Right lobe of liver (tissue), 4 donors: ENCODE measurements around the gene STBD1.

Experiments used
- POLR2A ChIP-seq: fragments of 450-650 bp; IDR thresholded peaks from one replicate; pipeline ENCODE4 v1.6.1; 2017; ENCODE audit warnings: antibody characterized with exemption, mild to moderate bottlenecking
- TF ChIP-seq, protein P1 (sequence below), 4 donors: fragments of 200-600 bp in 3 of 4; fragments of 450-650 bp in 1 of 4; IDR thresholded peaks; one replicate each; pipeline versions ENCODE4 v1.5.1 to v1.8.0; 2016 to 2022; ENCODE audit warnings: antibody characterized with exemption in 4 of 4, mild to moderate bottlenecking in 2 of 4
- donor health status: DM: no; HTN: no; CAD: no.
- donor health status: DM: no; HTN: no; CAD: no.
- donor health status: DM: no; HTN: yes; CAD: no.

DNA sequence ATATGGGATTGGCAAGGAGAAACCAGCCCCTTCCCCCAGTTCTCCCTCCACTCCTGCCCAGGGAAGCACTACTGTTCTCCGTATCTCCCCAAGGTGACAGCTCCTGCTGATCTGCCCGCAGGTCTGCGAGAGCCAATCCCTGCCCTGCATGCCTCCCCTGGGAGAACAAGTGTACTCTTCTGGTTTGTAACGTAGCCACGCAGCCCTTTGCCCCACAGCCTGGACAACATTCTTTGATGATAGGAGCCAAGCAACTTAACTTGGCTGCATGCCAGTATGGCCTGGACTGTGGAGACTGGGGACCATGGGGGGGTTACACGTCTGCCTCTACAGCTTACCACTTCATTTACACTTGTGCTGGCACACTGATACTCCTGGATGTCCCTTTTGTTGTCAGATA, 2.0 kb downstream of the STBD1 start:
- TF ChIP-seq, protein P1, sequence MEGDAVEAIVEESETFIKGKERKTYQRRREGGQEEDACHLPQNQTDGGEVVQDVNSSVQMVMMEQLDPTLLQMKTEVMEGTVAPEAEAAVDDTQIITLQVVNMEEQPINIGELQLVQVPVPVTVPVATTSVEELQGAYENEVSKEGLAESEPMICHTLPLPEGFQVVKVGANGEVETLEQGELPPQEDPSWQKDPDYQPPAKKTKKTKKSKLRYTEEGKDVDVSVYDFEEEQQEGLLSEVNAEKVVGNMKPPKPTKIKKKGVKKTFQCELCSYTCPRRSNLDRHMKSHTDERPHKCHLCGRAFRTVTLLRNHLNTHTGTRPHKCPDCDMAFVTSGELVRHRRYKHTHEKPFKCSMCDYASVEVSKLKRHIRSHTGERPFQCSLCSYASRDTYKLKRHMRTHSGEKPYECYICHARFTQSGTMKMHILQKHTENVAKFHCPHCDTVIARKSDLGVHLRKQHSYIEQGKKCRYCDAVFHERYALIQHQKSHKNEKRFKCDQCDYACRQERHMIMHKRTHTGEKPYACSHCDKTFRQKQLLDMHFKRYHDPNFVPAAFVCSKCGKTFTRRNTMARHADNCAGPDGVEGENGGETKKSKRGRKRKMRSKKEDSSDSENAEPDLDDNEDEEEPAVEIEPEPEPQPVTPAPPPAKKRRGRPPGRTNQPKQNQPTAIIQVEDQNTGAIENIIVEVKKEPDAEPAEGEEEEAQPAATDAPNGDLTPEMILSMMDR (IDR thresholded peaks at IDR 0.05), result no peak
- peak; percentile 86 for TF ChIP-seq POLR2A
